ENCODE measurements around the gene CHST11. TPM values are rescaled to one million over a fixed set of nuclear protein-coding genes. Genes with fewer than 3 reads are reported as not detected.
A peak's percentile ranks its signal among the peaks of the same experiment; 100 is the strongest.

CHST11 gene
- total and polyA plus RNA-seq, 8 donors, result 11.1 to 56.9 (median 14.8) TPM

DNA sequence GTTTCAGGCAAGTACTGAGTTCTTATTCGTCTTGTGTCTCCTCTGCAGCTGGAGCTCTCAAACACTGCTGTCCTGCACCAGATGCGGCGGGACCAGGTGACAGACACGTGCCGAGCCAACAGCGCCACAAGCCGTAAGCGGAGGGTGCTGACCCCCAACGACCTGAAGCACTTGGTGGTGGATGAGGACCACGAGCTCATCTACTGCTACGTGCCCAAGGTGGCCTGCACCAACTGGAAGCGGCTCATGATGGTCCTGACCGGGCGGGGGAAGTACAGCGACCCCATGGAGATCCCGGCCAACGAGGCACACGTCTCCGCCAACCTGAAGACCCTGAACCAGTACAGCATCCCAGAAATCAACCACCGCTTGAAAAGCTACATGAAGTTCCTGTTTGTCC is 300.2 kb downstream of the CHST11 start:
- TF ChIP-seq, protein P1, sequence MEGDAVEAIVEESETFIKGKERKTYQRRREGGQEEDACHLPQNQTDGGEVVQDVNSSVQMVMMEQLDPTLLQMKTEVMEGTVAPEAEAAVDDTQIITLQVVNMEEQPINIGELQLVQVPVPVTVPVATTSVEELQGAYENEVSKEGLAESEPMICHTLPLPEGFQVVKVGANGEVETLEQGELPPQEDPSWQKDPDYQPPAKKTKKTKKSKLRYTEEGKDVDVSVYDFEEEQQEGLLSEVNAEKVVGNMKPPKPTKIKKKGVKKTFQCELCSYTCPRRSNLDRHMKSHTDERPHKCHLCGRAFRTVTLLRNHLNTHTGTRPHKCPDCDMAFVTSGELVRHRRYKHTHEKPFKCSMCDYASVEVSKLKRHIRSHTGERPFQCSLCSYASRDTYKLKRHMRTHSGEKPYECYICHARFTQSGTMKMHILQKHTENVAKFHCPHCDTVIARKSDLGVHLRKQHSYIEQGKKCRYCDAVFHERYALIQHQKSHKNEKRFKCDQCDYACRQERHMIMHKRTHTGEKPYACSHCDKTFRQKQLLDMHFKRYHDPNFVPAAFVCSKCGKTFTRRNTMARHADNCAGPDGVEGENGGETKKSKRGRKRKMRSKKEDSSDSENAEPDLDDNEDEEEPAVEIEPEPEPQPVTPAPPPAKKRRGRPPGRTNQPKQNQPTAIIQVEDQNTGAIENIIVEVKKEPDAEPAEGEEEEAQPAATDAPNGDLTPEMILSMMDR (IDR thresholded peaks at IDR 0.05), result no peak
- H3K36me3 ChIP-seq, result peaks cover 0 to 25% of the 10 kb centered on the region in 2 donors
- peaks cover 0 to 3% of the 10 kb centered on the region in 2 donors for H3K4me1 ChIP-seq
- DNase-seq (no peak), ATAC-seq (no peak)
- H3K4me3 ChIP-seq, result no peak overlapping the region
- H3K27me3 ChIP-seq, result no peaks in the 10 kb centered on the region
- H3K27ac ChIP-seq, result no peak overlapping the region
- intact Hi-C loops (cut with DNase I), result no loop called here
- no peaks in the 10 kb centered on the region for H3K9me3 ChIP-seq

DNA sequence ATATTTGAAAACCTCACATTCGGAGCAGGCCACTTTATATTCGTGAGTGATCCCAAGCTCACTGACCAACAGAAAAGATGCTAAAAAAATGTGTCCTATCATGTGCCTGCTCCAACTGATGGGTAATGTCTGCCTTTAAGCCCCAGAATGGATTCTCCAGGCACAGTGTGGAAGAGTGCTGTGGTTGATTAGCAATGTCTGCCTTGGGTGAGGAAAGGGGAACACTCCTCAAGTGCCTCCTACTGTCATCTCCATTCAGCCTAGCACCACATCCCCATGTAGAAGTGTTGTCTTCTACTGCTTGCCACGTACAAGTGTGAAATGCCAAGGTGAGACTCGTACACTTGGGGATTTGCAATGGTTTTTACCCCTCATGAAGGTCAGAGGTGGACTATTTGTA is 302.0 kb downstream of the CHST11 start:
- DNase-seq (no peak), ATAC-seq (no peak)
- TF ChIP-seq, protein P1 (IDR thresholded peaks at IDR 0.05), result no peak
- no peaks in the 10 kb centered on the region for H3K9me3 ChIP-seq
- no peak overlapping the region for H3K27ac ChIP-seq
- peaks cover 0 to 25% of the 10 kb centered on the region in 2 donors for H3K36me3 ChIP-seq
- no peak overlapping the region for H3K4me3 ChIP-seq
- intact Hi-C loops (cut with DNase I), result no loop called here
- peaks cover 0 to 15% of the 10 kb centered on the region in 2 donors for H3K4me1 ChIP-seq
- no peaks in the 10 kb centered on the region for H3K27me3 ChIP-seq

DNA sequence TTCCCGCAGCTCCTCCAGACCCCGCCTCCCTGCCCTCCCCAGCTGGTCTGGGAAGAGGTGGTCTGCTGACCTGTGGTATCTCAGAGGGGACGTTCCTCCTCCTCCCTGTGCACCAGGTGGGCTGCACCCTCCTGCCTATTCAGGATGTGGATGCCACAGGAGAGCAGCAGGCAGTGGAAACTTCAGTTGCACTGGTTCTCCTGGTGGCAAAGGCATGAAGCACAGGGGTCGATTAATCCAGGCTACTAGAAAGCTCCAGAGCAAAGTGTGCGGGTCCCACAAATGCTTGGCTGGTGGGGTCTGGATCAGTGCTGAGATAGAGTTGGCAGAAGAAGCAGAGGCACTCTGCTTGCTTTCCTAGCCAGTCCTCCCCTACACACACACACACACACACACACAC is 304.3 kb downstream of the CHST11 start:
- no peak for ATAC-seq
- H3K27me3 ChIP-seq, result no peaks in the 10 kb centered on the region
- H3K36me3 ChIP-seq, result peaks cover 0 to 25% of the 10 kb centered on the region in 2 donors
- no peak overlapping the region for H3K27ac ChIP-seq
- H3K9me3 ChIP-seq, result no peaks in the 10 kb centered on the region
- no peak for DNase-seq
- H3K4me3 ChIP-seq, result no peak overlapping the region
- H3K4me1 ChIP-seq, result peaks cover 0 to 28% of the 10 kb centered on the region in 2 donors
- intact Hi-C loops (cut with DNase I), result no loop called here
- TF ChIP-seq, protein P1 (IDR thresholded peaks at IDR 0.05), result no peak

DNA sequence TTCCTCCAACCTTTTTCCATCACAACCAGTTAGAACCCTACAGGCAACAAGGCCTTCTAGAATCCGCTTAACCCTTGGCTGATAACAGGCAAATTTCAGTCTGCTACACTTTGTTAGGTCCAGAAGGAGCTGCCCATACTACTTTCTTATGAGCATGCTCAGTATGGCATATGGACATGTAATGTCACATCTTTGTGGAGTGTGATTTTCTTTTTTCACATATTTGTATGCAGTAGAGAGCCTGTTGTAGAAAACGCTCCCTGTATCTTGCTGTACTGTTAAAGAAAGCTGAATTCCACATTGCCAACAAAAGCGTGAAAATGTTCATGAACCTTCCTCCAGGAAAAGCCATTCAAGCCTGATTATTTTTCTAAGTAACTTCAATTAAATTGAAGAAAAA is 304.9 kb downstream of the CHST11 start:
- H3K9me3 ChIP-seq, result no peaks in the 10 kb centered on the region
- no peaks in the 10 kb centered on the region for H3K27me3 ChIP-seq
- intact Hi-C loops (cut with DNase I), result no loop called here
- peaks cover 0 to 24% of the 10 kb centered on the region in 2 donors for H3K36me3 ChIP-seq
- H3K27ac ChIP-seq, result no peak overlapping the region
- no peak for DNase-seq
- peaks cover 0 to 28% of the 10 kb centered on the region in 2 donors for H3K4me1 ChIP-seq
- no peak overlapping the region for H3K4me3 ChIP-seq
- ATAC-seq, result no peak
- TF ChIP-seq, protein P1 (IDR thresholded peaks at IDR 0.05), result no peak

DNA sequence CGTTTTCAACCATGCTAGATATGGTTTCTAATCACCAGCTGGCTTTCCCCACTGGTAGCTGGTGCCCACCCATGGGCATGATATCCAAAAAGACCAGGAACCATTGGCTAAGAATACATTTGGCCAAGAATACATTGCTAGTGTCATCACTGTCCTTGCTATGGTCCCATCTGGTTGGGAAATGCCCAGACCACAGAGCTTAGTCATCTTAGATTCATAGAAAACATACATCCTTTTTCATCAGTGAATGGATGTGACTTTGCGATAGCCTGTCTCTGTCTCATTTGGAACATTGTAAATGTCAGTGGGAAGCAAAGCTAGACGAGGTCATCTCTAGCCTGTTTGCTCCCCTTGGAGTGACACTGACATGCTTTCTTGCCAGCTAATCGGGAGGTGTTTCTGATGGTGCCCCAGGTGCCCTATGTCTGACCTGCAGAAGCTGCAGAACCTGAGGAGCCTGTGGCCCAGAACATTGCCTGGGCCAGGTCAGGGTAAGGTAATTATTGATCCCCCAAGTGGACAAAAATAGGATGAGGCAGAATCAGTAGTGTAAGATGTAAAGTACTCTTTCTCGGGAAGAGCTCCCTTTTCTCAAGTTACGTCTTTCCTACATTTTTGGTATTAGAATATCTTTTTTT is 306.5 kb downstream of the CHST11 start:
- peak overlapping the region in 1 of 2 donors; percentile 9 for H3K27ac ChIP-seq
- peak; percentile 45 for ATAC-seq
- H3K27me3 ChIP-seq, result no peaks in the 10 kb centered on the region
- peaks cover 0 to 9% of the 10 kb centered on the region in 2 donors for H3K36me3 ChIP-seq
- TF ChIP-seq, protein P1 (IDR thresholded peaks at IDR 0.05), result no peak
- intact Hi-C loops (cut with DNase I), result no loop called here
- DNase-seq, result no peak
- H3K4me3 ChIP-seq, result no peak overlapping the region
- peaks cover 0 to 28% of the 10 kb centered on the region in 2 donors for H3K4me1 ChIP-seq
- H3K9me3 ChIP-seq, result no peaks in the 10 kb centered on the region

Measured in left lung (tissue), 10 donors.